GM12873 (cell line): Measurements from ENCODE around the gene NHLH1.

ENCODE experiments used
- CTCF ChIP-seq: IDR thresholded peaks from 2 replicates; pipeline ENCODE4 v1.5.1; 2012; ENCODE audit warnings: low read depth, mild to moderate bottlenecking, moderate library complexity, low read length, control low read depth; ENCODE audit not compliant: insufficient read depth; ENCODE audit errors: missing control alignments

Gene NHLH1

GRCh38 chr1:160340146-160340545 lies 26.7 kb upstream of the NHLH1 start:
- no peak for TF ChIP-seq CTCF

GRCh38 chr1:160340866-160341265 lies 26.0 kb upstream of the NHLH1 start:
- no peak for TF ChIP-seq CTCF

GRCh38 chr1:160342526-160342925 lies 24.3 kb upstream of the NHLH1 start:
- TF ChIP-seq CTCF, result no peak

- no peak for TF ChIP-seq CTCF
Measured at GRCh38 chr1:160342953-160343869, 23.7 kb upstream of the NHLH1 start, which contains the start of the genes COPA and NCSTN. TSS of gene COPA (minus strand) at chr1:160343250. CDS start at chr1:160343170, 80 bp downstream. TSS of gene NCSTN (plus strand) at chr1:160343383. CDS start at chr1:160343397, 14 bp downstream.

GRCh38 chr1:160344241-160344640 lies 22.6 kb upstream of the NHLH1 start:
- TF ChIP-seq CTCF, result no peak

- no peak for TF ChIP-seq CTCF
Measured at GRCh38 chr1:160344936-160345335, 21.9 kb upstream of the NHLH1 start.

- TF ChIP-seq CTCF, result no peak
Measured at GRCh38 chr1:160346463-160346862, 20.4 kb upstream of the NHLH1 start.
